Tibial nerve (tissue), 4 donors: ENCODE data around the gene PLEKHB2. TPM values are rescaled to one million over a fixed set of nuclear protein-coding genes. Genes with fewer than 3 reads are reported as not detected.
"Not testable (repeated sequence)": the region's sequence is repeated elsewhere in the genome, so short reads cannot be mapped to it uniquely, and the experiment has no call there.

Source experiments
- DNase-seq, 2 donors: peaks; one replicate each; pipeline ENCODE4 v3.0.0-alpha.2; 2019; ENCODE audit warnings: low spot score in 2 of 2
- H3K27ac ChIP-seq, 4 donors: fragments of 200-600 bp; sonication (generic) in 3 of 4; one replicate each; pipeline ENCODE4 v1.5.1; 2017 to 2019; ENCODE audit warnings: mild to moderate bottlenecking in 1 of 4
- H3K27me3 ChIP-seq, 2 donors: fragments of 200-600 bp; sonication (generic) in 1 of 2; one replicate each; pipeline versions ENCODE4 v1.5.1 to v1.6.0; 2017 to 2019
- H3K36me3 ChIP-seq, 3 donors: fragments of 200-600 bp; sonication (generic); one replicate each; pipeline ENCODE4 v1.5.1; 2018 to 2019
- H3K4me1 ChIP-seq, 4 donors: fragments of 200-600 bp; sonication (generic) in 3 of 4; one replicate each; pipeline ENCODE4 v1.5.1; 2017 to 2019
- H3K4me3 ChIP-seq, 4 donors: fragments of 200-600 bp; sonication (generic) in 3 of 4; one replicate each; pipeline ENCODE4 v1.5.1; 2017 to 2019; ENCODE audit warnings: mild to moderate bottlenecking in 1 of 4, moderate library complexity in 1 of 4
- H3K9me3 ChIP-seq, 4 donors: fragments of 200-600 bp; sonication (generic) in 3 of 4; one replicate each; pipeline ENCODE4 v1.5.1; 2017 to 2019
- CTCF ChIP-seq, 5 experiments: fragments of 200-600 bp in 3 of 5; fragments of 450-650 bp in 2 of 5; sonication (generic) in 3 of 5; IDR thresholded peaks; one replicate each; pipeline ENCODE4 v1.5.1; 2016 to 2019; ENCODE audit warnings: antibody characterized with exemption in 5 of 5, mild to moderate bottlenecking in 3 of 5, moderate library complexity in 2 of 5
- EP300 ChIP-seq, 2 donors: sonication (generic); formaldehyde crosslinking; IDR thresholded peaks; one replicate each; pipeline ENCODE4 v1.6.1; 2017; ENCODE audit warnings: antibody characterized with exemption in 2 of 2, mild to moderate bottlenecking in 1 of 2
- POLR2A ChIP-seq, 2 donors: fragments of 450-650 bp; IDR thresholded peaks; one replicate each; pipeline ENCODE4 v1.6.1; 2017; ENCODE audit warnings: antibody characterized with exemption in 2 of 2, mild to moderate bottlenecking in 2 of 2, moderate library complexity in 2 of 2
- WGBS, 2 donors: methylation state at CpG; one replicate each; pipeline ENCODE4 v1.1.5; 2018; 5-methylcytosine and 5-hydroxymethylcytosine counted together
- total RNA-seq, 4 donors: library from RNA; depleted of rRNA; stranded (reverse); fragments of >200 nt; gene quantifications; one replicate each; pipeline ENCODE4 v1.1.0, GENCODE V29; 2016

Gene PLEKHB2
- total RNA-seq, 4 donors from 2014 or later, result 57.9 to 77.9 (median 72.7) TPM

GRCh38 chr2:131143803-131144202 lies 38.7 kb downstream of the PLEKHB2 start:
- DNase-seq, result no peak
- H3K4me3 ChIP-seq, result no peak overlapping the region
- no peaks in the 10 kb centered on the region for H3K27me3 ChIP-seq
- peaks cover 0 to 85% (median 0%) of the 10 kb centered on the region in 3 donors for H3K36me3 ChIP-seq
- TF ChIP-seq EP300 (IDR thresholded peaks at IDR 0.05), result no peak
- no peak for TF ChIP-seq POLR2A (IDR thresholded peaks at IDR 0.05)
- no peak for TF ChIP-seq CTCF (IDR thresholded peaks at IDR 0.05)
- no peaks in the 10 kb centered on the region for H3K4me1 ChIP-seq
- H3K27ac ChIP-seq, result no peak overlapping the region
- 69 to 82% methylated on average over 6 of the region's 6 CpGs for WGBS, 2 donors
- no peaks in the 10 kb centered on the region for H3K9me3 ChIP-seq

- 99 to 100% methylated on average over 2 of the region's 2 CpGs for WGBS, 2 donors
- no peaks in the 10 kb centered on the region for H3K9me3 ChIP-seq
- peaks cover 0 to 84% (median 0%) of the 10 kb centered on the region in 3 donors for H3K36me3 ChIP-seq
- no peak overlapping the region for H3K4me3 ChIP-seq
- H3K27me3 ChIP-seq, result no peaks in the 10 kb centered on the region
- no peak for DNase-seq
- no peak for TF ChIP-seq POLR2A (IDR thresholded peaks at IDR 0.05)
- TF ChIP-seq EP300 (IDR thresholded peaks at IDR 0.05), result no peak
- TF ChIP-seq CTCF (IDR thresholded peaks at IDR 0.05), result no peak
- H3K4me1 ChIP-seq, result no peaks in the 10 kb centered on the region
- no peak overlapping the region for H3K27ac ChIP-seq
Measured at GRCh38 chr2:131145040-131145439, 39.9 kb downstream of the PLEKHB2 start.

DNA sequence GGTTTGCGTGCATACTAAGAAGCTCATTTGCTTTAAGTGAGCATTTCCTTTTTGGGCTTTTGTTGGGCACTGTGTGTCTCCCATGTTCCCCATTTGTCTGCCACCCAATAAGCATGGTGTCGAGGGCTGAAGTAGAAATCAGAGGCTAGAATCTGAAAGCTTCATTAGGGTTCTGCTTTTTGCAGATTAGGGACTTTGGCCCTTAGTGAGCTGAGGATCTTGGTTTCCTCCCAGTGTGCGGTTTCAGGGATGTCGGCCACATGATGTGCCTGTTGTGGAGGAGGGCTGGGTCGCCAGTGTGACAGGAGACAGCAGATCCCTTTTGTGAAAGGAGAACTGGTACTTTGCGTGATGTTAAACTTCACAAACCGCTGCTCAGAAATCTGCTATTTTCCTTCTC lies 41.1 kb downstream of the PLEKHB2 start:
- no peak for TF ChIP-seq CTCF (IDR thresholded peaks at IDR 0.05)
- TF ChIP-seq EP300 (IDR thresholded peaks at IDR 0.05), result no peak
- no peak for TF ChIP-seq POLR2A (IDR thresholded peaks at IDR 0.05)
- WGBS, 2 donors, result 79 to 96% methylated on average over 6 to 7 of the region's 7 CpGs
- Histone ChIP-seq H3K27me3 (no peaks in the 10 kb centered on the region), H3K9me3 (no peaks in the 10 kb centered on the region), H3K4me1 (no peaks in the 10 kb centered on the region), H3K27ac (no peak overlapping the region), H3K36me3 (peaks cover 0 to 84% (median 0%) of the 10 kb centered on the region in 3 donors), H3K4me3 (no peak overlapping the region)
- no peak for DNase-seq

- H3K27me3 ChIP-seq, result no peaks in the 10 kb centered on the region
- no peaks in the 10 kb centered on the region for H3K9me3 ChIP-seq
- H3K27ac ChIP-seq, result no peak overlapping the region
- H3K4me3 ChIP-seq, result no peak overlapping the region
- no peak for TF ChIP-seq CTCF (IDR thresholded peaks at IDR 0.05)
- no peak for TF ChIP-seq EP300 (IDR thresholded peaks at IDR 0.05)
- TF ChIP-seq POLR2A (IDR thresholded peaks at IDR 0.05), result no peak
- WGBS, 2 donors, result 94 to 95% methylated on average over 1 of the region's 1 CpG
- H3K4me1 ChIP-seq, result no peaks in the 10 kb centered on the region
- peaks cover 0 to 83% (median 0%) of the 10 kb centered on the region in 3 donors for H3K36me3 ChIP-seq
- DNase-seq, result no peak
Measured at GRCh38 chr2:131146749-131147148, 41.6 kb downstream of the PLEKHB2 start.

DNA sequence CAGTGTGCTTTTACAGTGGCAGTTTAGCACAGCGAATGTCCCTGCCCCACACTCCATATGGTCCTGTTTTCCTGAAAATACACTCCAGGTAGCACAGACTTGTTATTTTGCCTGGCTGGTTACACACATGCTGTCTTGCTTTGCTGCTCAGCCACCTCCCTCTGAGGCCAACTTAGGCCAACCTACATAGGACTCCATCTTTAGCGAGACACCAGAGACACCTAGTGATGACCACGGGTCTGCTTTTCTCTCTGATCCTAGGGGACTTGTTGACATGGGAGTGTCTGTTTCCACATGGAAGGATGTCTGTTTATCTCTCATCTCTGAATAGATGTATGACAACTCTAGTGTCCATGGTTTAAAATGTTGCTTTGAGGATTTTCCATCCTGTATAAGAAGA lies 43.3 kb downstream of the PLEKHB2 start:
- no peak for DNase-seq
- Histone ChIP-seq H3K9me3 (no peaks in the 10 kb centered on the region), H3K36me3 (peaks cover 0 to 74% (median 0%) of the 10 kb centered on the region in 3 donors), H3K4me3 (no peak overlapping the region), H3K27ac (no peak overlapping the region), H3K4me1 (no peaks in the 10 kb centered on the region), H3K27me3 (no peaks in the 10 kb centered on the region)
- WGBS, 2 donors, result 67 to 73% methylated on average over 3 of the region's 3 CpGs
- TF ChIP-seq EP300 (IDR thresholded peaks at IDR 0.05), result no peak
- no peak for TF ChIP-seq CTCF (IDR thresholded peaks at IDR 0.05)
- TF ChIP-seq POLR2A (IDR thresholded peaks at IDR 0.05), result no peak

- not testable (repeated sequence) for H3K4me1 ChIP-seq, H3K9me3 ChIP-seq, H3K4me3 ChIP-seq, H3K27me3 ChIP-seq, H3K27ac ChIP-seq, DNase-seq
- peaks cover 0 to 62% (median 0%) of the 10 kb centered on the region in 3 donors for H3K36me3 ChIP-seq
- WGBS, 2 donors, result 95 to 96% methylated on average over 9 of the region's 9 CpGs
Measured at GRCh38 chr2:131150109-131150508, 45.0 kb downstream of the PLEKHB2 start.
